SK-N-MC (cell line): ENCODE data around the gene THAP10.

ENCODE experiments used
- EZH2 ChIP-seq: fragments of 200-600 bp; sonication (generic); IDR thresholded peaks from one replicate; pipeline ENCODE4 v1.6.1; 2017; ENCODE audit warnings: antibody characterized with exemption
- POLR2AphosphoS5 ChIP-seq: IDR thresholded peaks from 2 replicates; pipeline ENCODE4 v1.6.1; 2012; ENCODE audit warnings: mild to moderate bottlenecking, low read depth, low read length, borderline replicate concordance

DNA sequence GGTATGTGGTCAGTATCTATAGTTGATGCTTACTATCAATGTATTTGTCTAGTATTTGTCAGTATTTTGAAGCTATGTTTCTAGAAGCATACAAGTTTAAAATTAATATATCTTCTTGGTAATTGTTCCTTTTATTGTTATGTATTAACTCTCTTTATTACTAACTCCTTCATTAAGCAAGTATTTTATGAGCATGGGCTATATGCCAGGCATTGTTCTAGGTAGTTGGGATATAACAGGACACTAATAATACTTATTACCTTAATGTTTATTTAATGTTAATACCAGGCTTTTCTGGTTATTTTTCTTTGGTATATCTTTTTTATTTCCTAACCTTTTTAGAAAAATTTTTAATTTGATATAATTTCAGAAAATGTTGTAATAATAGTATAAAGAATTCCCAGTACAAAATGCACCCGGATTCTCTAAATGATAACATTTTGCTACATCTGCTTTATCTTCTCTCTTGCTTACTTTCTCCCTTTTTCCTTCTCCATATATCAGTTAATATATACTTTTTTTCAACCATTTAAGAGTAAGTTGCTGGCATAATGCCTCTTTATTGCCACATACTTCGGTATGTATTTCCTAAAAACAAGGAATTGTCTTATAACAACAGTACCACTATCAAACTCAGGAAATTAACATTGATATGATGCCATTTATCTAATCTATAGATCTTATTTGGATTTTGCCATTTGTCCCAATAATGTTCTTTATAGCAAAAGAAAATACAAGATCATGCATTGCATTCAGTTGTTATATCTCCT lies 31.3 kb upstream of the THAP10 start:
- TF ChIP-seq POLR2AphosphoS5 (no peak), EZH2 (no peak)
